Erythroblast (primary cell): ENCODE data around the gene CEP104.

Experiments
- GATA1 ChIP-seq: IDR thresholded peaks from 2 replicates; pipeline ENCODE4 v1.6.1; 2011; ENCODE audit warnings: low read depth, mild to moderate bottlenecking, control low read depth, low read length, moderate library complexity
- POLR2A ChIP-seq: IDR thresholded peaks from 2 replicates; pipeline ENCODE4 v1.6.1; 2011; ENCODE audit warnings: mild to moderate bottlenecking, low read length

- TF ChIP-seq POLR2A = no peak
- TF ChIP-seq GATA1 = no peak
Measured at GRCh38 chr1:3805038-3805437, 52.0 kb downstream of the CEP104 start.
